Stimulated activated CD8-positive, alpha-beta memory T cell treated with anti-CD3 and anti-CD28 coated beads, Interleukin-7, amount 100 ng/mL, for 4 hours (primary cell): Measurements from ENCODE around the gene RET.
"Not testable (repeated sequence)": the region's sequence is repeated elsewhere in the genome, so short reads cannot be mapped to it uniquely, and the experiment has no call there.

ENCODE experiments used
- DNase-seq, 2 donors: peaks; one replicate each; pipeline ENCODE4 v3.0.0-alpha.2; 2020; ENCODE audit warnings: low read depth in 2 of 2

Gene RET

DNA sequence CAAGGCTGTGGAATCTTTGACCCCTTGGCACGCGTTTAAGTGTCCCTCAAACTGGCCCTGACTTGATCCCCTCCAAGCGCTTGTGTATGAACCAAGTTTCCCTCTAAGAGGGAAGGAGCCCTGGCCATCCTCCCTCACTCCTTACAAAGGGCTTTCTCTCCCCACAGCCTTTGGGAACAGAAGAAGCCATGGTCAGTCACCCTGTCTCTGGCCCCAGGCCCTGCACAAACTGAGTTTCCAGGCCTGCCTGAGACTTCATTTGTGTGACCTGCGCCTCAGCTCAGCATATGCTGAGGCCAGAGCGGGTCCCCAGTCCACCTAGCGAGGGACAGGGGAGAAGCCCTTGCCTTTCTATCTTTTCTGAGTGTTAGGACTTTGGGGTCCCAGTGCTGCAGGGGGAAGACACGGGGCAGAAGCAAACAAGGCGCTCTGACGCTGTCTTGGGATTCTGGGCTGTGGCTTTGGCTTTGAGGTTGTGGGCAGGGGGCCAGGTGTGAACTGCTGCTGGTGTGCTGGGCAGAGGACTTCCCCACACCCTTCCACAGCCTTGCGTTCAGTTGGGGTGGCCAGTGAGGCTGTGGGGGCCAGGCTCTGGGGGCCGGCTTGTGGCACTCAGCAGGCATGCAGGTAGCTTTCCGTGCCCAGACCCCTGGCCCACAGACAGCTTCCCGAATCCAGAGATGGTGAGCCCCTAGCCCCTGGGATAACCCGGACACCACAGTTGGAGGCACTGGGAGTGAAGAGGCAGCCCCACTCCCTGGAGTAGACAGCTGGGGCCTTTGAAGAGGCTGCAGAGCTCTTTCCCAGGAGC is 1.5 kb downstream of the RET start:
- DNase-seq: no peak

DNA sequence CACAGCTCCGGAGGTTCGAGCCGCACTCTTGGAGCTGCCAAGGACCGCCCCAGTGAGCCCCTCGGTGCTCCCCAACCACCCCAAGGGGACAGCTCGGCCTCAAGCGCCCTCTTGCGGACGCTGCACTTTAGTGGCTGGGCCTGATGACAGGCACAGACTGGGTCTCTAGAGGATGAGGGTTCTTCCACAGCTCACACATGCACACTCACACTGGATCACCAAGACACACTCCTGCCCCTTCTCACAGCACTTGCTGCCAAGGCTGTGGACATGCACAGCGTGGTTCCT is 2.1 kb downstream of the RET start:
- no peak for DNase-seq

DNA sequence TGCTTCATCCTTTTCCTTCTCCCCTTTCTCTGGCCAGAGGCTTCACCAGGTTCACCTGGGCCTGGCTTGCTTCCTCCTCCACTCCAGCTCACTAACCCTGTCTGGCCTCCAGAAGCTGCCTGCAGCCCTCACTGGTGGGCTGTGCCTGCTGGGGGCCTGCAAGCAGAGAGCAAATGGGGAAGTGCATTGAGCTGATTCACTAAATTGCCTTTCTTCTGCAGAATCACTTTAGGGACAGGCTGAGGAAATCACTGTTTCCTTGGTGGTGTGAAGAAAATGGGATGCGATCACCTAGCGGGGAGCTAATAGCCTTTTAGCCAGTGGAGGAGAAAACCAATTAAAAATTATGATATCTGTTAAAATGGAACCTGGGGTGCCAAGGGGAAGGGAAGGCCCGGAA is 3.0 kb downstream of the RET start:
- no peak for DNase-seq

DNA sequence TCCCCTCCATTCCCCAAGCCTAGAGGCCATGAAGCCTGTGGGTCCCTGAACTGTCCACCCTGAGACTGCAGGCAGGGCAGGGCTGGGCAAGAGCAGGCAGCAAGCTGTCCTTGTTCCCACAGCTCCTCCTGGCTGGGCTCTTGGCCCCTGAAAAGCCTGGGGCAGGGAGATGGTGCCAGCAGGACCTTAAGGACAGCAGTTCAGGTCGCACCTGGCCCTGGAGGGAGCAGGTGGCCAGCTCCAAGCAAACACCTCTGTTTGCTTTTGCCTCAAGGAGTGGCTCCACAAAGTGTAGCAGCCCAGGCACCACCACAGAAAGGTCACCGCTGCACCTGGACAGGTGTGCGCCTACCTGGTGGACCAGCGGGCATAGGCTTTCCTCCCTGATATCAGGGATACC is 5.2 kb downstream of the RET start:
- DNase-seq: no peak

DNA sequence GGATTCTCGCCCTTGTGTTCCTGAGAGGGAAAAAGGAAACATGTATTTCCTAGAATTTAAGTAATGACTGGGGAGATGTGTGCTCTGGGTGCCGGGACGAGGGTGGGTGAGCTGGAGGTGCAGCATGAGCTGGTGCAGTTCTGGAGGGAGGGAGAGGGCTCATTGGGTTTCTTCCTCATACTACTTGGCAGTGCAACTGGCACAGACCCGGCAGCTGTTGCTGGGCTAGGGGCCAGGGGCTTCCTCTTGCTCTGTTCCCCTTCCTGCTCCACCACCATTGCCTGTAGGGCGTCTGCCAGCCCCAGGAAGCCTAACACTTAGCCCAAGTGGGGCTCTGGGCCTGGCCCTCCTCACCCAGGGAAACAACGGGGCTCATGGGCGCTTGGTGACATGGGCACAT is 5.9 kb downstream of the RET start:
- DNase-seq: no peak

DNA sequence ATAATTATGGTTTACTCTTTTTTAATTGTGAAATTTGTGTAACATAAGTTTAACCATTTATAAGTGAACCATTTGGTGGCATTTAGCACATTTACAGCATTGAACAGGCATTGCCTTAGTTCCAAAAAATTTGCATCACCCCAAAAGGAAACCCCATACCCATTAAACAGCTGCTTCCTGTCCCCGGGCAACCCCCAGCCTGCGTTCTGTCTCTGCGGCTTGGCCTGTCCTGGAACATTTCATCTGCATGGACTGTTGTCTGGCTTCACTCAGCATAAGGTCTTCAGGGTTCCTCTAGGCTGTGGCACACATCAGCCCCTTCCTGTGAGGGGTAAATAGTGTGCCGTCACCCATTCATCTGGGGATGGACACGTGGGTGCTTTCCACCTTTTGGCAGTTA is 6.9 kb downstream of the RET start:
- no peak for DNase-seq

DNA sequence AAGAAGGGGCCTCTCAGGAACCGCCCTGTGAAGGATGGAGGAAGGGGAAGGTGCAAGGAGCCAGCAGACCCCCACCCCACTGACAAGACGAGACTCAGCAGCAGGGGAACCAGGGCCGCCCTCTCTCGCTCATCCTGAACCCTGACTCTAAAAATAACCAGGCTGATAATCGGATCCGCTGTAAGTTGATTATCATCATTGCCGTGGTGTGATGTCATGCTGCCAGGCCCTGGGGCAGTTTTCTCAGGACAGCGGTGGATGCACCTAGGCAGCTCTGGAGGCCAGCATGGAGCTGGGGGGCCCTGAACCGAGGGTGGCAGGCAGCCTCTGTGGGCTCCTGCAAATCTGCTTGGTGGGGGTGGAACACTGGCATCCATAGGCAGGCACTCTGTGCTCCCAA is 7.9 kb downstream of the RET start:
- no peak for DNase-seq

DNA sequence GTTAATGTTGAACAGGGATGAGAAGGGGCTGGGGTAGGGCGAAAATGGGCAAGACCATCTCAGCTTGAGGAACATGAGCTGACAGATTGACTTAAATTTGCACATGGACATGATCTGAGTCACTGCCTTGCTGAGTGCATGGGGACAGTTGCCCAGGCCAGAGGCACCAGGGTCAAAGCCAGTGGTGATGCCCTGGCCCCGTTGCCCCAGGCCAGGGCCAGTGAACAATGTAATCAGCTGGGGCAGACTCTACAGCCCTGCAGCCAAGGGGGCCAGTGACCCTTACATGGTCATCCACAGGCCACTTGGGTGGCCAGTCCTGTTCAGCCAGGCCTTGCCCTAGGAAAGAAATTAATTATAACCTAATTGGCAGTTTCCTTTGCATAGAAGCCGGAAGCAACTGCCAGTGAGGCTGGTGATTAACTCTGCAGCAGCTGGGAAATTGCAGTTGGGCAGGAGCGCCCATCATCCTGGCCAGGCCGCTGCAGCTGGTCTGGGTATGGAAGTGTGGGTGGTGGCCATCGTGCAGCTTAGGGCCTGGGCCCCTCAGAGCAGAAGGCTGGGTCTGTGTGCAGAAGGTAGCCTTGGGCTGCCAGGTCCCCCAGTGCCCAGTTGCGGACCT is 9.6 kb downstream of the RET start:
- DNase-seq: no peak

DNA sequence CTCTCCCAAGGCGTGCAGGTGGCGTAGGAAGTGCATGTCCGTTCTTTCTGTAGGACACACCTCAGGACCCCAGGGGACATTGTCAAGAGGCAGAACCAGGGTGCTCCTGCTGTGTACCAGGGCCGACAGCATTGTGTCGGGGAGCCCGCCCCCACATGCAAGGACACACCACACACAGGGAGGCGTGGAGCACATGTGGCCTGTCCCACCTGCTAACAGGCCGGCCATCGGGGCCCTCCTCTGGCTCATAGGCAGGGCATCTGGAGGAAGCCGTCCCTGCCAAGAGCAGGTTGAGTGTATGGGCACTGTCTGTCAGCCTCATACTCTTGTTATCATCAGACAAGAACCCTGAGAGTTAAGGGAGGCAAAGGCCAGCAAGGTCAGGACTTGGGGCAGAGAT is 12.7 kb downstream of the RET start:
- no peak for DNase-seq

DNA sequence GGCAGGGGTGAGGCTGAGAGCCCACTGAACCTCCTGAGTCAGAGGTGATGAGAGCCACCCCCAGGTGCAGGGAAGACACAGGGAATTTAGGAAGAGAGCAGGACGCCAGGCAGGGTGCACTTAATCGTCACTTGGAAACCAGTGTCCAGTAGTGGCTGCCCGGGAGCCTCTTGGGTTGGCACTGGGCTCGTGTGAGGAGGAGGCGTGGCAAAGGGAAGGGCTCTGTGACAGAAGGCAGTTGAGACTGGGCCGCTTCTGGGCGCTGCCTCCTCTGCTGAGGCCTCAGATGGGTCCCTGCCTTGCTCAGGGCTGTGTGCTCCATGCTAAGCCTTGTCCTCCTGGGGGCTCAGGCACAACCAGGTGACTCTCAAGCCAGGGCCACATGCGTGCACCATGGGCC is 13.3 kb downstream of the RET start:
- no peak for DNase-seq

DNA sequence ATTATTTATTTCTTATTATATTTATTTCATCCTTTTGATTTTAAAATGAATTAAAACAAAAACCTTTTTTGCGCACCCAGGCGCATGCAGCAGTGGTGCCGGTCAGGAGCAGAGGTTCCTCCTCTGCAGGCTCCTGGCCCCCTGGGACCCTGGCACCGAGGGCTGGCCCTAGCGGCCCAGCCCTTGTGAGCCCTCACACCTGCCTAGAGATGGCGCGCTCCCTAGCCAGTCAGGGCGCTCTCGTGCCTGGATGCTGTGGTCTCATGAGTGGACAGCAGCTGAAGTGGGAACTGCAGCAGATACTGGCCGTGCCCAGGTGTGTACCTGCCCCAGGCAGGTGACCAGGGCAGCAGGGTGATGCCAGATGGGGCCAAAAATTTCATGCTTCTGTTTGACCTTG is 13.8 kb downstream of the RET start:
- DNase-seq: no peak

DNA sequence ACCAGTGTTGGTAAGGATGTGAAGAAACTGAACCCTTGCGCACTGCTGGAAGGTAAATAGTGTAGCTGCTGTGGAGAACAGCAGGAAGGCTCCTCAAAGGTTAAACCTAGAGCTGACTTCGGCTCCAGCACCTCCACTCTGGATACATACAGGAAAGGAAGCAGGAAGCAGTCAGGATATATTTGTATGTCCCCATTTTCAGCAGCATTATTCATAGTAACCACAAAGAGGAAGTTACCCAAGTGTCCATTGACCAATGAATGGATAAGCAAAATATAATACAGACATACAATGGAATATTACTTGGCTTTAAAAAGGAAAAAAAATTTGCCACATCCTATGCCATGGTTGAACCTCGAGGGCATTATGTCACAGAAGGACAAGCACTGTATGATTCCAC is 15.0 kb downstream of the RET start:
- DNase-seq: no peak

DNA sequence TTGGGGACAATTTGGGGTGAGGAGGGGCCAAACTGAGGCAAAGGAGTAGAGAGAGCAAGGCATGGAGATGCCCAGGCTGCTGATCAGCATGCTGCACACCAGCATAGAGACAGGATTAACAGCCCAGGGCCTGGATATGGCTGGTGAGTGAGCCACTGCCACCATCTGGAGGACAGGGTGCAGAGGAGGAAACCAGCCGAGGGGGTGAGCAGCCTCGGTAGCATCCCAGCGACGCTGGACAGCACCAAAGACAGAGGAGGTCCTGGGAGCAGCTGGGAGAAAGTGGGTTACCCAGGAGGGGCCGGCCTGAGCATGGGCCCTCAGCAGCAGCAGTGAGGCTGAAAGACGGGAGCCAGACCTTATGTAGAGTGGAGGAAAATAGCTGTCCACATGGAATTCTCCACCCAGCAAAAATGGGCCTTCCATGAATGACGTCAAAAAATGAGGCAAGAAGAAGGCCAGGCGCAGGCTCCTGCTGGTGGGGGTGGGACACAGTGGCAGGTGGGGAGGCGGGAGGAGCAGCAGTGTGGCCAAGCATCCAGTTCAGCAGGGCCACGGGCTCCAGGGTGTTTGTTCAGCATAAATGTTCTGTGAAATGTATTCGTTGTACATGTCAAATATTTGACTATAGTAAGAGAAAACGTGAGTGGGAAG is 16.7 kb downstream of the RET start:
- DNase-seq: no peak

DNA sequence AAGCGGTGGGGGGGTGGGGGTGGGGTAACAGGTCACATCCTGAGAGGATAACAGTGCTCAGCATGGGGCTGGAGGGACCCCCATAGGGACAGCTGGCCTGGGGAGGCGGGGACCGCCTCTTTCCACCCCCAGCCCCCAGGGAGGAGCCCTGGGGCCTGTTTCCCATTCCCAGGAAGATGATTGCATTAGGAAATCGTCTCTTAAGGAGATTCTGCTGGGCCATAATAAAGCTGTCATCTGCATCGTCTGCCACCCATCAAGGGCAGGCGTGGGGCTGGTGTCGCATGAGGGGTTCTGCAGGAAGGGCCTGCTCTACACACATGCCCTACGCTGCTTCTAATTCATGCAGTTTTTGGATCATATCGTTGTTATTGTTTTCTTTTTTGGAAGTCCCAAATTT is 17.2 kb downstream of the RET start:
- DNase-seq: no peak

DNA sequence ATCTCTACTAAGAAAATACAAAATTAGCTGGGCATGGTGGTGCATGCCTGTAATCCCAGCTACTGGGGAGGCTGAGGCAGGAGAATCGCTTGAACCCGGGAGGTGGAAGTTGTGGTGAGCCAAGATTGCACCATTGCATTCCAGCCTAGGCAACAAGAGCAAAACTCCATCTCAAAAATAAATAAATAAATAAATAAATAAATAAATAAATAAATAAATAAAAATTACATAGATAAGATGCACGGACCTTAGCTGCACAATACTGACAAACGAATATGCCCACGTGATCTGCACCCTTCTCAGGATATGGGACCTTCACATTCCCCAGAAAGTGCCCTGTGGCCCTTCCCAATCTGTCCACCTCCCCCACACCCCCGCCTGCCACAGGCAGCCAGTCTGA is 22.5 kb downstream of the RET start:
- not testable (repeated sequence) for DNase-seq

DNA sequence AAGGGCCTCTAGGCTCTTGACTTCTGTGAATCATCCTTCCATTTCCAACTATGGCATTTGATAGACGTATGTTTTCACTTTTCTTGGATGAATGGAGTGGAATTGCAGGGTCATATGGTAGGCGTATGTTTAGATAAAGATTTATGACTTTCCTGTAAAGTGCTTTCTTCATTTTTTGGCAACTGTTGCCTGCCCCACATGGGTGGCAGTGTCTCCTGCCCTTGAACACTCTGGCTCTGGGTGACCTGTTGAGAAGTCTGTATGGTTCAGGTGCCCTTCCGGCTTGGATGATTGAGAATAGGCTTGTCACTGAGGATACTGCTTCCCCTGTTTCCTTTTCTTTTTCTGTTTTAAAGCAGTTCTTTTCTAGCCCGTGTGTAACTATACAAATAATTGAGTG is 23.1 kb downstream of the RET start:
- no peak for DNase-seq

DNA sequence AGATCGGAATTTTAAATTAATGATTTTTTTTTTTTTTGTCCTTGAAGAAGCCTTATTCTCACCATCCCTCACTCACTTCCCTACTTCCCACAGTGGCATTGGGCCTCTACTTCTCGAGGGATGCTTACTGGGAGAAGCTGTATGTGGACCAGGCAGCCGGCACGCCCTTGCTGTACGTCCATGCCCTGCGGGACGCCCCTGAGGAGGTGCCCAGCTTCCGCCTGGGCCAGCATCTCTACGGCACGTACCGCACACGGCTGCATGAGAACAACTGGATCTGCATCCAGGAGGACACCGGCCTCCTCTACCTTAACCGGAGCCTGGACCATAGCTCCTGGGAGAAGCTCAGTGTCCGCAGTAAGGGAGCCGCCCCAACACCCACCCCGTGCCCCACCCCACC is 23.5 kb downstream of the RET start:
- DNase-seq: no peak

DNA sequence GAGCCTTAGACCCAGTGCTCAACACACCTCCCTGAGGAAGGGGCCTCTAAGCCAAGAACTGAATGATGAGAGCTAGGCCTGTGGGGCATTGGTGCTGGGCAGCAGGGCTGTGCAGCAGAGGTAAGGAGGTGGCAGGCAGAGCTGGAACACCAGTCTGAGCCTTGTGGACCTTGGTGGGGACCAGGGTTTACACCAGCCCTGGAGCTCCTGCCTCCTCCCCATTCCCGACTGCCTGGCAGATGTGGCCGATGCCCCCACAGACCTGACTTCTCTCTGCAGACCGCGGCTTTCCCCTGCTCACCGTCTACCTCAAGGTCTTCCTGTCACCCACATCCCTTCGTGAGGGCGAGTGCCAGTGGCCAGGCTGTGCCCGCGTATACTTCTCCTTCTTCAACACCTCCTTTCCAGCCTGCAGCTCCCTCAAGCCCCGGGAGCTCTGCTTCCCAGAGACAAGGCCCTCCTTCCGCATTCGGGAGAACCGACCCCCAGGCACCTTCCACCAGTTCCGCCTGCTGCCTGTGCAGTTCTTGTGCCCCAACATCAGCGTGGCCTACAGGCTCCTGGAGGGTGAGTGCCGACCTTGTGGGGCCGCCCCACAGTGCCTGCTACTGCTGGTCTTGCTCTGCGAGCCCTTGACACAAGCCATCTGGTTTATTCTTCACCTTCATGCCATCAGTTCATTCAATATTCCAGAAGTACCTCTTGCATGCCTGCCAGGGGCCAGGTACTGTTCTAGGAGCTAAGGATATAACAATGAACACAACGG is 25.4 kb downstream of the RET start:
- no peak for DNase-seq

DNA sequence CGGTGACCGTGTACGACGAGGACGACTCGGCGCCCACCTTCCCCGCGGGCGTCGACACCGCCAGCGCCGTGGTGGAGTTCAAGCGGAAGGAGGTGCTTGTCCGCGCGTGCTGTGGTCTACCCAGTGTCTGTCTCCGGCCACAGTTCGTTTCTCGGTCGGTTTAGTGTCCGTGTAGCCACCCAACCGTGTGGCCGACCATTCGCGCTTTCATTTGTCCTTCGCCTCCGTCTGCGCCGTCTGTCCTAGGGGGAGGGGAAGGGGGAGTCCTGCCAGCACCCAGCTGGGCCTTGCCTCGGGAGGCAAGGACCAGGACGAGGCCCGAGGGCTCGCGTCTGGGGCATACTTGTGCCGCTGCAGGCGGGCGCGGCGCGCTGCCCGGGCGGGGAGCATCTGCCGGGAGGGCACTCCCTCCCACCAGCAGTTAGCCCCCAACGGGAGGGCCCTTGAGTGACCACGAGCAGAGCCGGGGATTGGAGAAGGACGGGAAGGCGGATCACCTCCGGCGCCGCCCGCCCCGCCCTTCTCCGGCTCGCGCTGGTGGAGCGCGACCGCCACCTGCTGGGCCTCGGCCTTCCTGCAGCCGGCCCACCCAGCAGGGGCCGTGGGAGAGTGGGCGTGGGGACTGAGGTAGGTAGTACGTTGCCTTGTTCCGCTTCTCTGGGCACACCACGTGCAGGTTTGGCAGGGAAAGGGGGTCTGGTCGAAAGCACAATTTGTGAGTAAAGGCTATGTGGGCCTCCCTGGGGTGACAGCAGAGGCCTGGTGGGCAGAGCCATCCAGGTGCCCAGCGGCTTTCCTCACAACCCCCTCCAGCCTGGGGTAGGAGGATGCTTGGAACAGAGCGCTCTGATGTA is 28.5 kb downstream of the RET start:
- DNase-seq: peak; percentile 41 to 71

DNA sequence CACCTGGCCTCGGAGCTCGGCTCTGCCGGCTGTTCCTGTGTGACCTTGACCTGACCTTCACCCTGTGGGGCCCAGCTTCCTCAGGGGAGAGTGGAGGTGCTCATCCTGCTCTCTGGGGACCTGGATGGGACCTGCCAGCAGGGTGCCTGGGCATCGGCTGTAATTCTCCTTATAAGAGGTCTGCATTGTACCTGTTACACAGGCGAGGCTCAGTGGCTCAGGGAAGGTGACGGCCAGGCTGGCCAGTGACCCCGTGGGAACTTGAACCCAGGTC is 29.0 kb downstream of the RET start:
- no peak for DNase-seq

DNA sequence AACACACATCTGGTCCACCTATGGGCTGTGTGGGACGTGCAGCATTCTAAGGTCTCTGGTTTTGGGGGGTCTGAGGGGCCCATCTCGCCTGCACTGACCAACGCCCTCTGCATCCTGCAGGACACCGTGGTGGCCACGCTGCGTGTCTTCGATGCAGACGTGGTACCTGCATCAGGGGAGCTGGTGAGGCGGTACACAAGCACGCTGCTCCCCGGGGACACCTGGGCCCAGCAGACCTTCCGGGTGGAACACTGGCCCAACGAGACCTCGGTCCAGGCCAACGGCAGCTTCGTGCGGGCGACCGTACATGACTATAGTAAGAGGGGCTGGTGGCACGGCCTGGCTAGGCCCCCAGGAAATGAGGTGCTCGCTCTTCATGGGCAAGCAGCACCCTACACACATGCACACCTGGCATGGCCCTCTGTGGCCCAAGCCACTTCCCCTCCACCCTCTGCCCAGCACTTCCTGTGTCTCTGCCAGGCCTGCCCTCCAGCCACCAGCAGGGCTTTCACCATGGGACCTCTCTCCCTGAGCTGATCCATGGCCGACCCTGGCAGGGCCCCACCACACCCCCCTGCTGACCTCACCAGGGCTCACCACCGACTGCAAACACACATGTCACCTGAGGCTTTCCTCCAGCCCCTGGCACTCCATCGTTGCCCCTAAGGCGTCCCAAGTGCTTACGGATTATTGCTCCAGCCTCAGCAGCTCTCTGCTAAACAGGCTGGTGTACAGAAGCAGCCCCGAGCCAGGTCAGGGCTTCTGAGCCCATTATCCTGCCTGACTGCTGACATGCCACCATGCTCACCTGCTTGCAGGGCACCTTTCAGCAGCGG is 29.6 kb downstream of the RET start:
- no peak for DNase-seq
